LNCaP clone FGC (cell line): ENCODE results near the gene TIAM1.

Source experiments
- DNase-seq: peaks from one replicate; pipeline ENCODE4 v3.0.0-alpha.2; 2011; ENCODE audit warnings: low read depth
- H3K4me3 ChIP-seq: 2 replicates; pipeline ENCODE4 v1.5.1; 2011; ENCODE audit warnings: mild to moderate bottlenecking, low read depth, low read length, control low read depth
- CTCF ChIP-seq: IDR thresholded peaks from 2 replicates; pipeline ENCODE4 v1.5.1; 2012; ENCODE audit warnings: mild to moderate bottlenecking; ENCODE audit not compliant: control insufficient read depth, insufficient read depth; ENCODE audit errors: extremely low read depth

The TIAM1 gene

GRCh38 chr21:31187499-31187898 lies 156.6 kb downstream of the TIAM1 start:
- no peak for DNase-seq
- no peak overlapping the region for H3K4me3 ChIP-seq
- TF ChIP-seq CTCF = no peak

- no peak overlapping the region for H3K4me3 ChIP-seq
- no peak for TF ChIP-seq CTCF
- no peak for DNase-seq
These were observed 157.1 kb downstream of the TIAM1 start for GRCh38 chr21:31186916-31187315.

GRCh38 chr21:31185663-31186062 lies 158.4 kb downstream of the TIAM1 start:
- no peak overlapping the region for H3K4me3 ChIP-seq
- no peak for DNase-seq
- TF ChIP-seq CTCF = no peak

- no peak for TF ChIP-seq CTCF
- DNase-seq = no peak
- no peak overlapping the region for H3K4me3 ChIP-seq
These were observed 159.2 kb downstream of the TIAM1 start for GRCh38 chr21:31184876-31185275.

- TF ChIP-seq CTCF = no peak
- DNase-seq = no peak
- H3K4me3 ChIP-seq = no peak overlapping the region
These were observed 159.6 kb downstream of the TIAM1 start for GRCh38 chr21:31184459-31184858.

GRCh38 chr21:31182231-31183140 lies 161.6 kb downstream of the TIAM1 start:
- H3K4me3 ChIP-seq = no peak overlapping the region
- TF ChIP-seq CTCF = no peak
- DNase-seq = no peak
